HEK293 (cell line): ENCODE measurements around the gene KLHL29.

Experiments
- CTCF ChIA-PET: fragments of 350-600 bp; formaldehyde crosslinking; extraction: SDS; loops from one replicate; lab custom pipeline; 2021; ENCODE audit warnings: antibody characterized with exemption; lab: Yijun Ruan, JAX
- POLR2A ChIA-PET: fragments of 300-600 bp; formaldehyde crosslinking; extraction: SDS; loops from one replicate; lab custom pipeline; 2020; ENCODE audit warnings: antibody characterized with exemption, inconsistent platforms; lab: Yijun Ruan, JAX
- H3K27ac ChIP-seq: fragments of 200-500 bp; sonication (Bioruptor generic); 2 replicates; pipeline ENCODE4 v1.5.1; 2014; ENCODE audit warnings: low read depth, low read length, control low read depth, inconsistent platforms; ENCODE audit errors: extremely low read depth
- H3K36me3 ChIP-seq, 2 experiments: fragments of 200-500 bp in 1 of 2; sonication (Bioruptor generic) in 1 of 2; 1 replicate in 1 of 2; 2 replicates in 1 of 2; pipeline ENCODE4 v1.5.1; 2014 to 2017; ENCODE audit warnings: inconsistent platforms in 2 of 2, low read length in 2 of 2; ENCODE audit not compliant: control insufficient read depth in 2 of 2, insufficient read depth in 1 of 2
- H3K4me1 ChIP-seq: fragments of 200-500 bp; sonication (Bioruptor generic); 2 replicates; pipeline ENCODE4 v1.5.1; 2014; ENCODE audit warnings: mild to moderate bottlenecking, low read length, inconsistent platforms; ENCODE audit not compliant: control insufficient read depth, insufficient read depth
- H3K4me3 ChIP-seq: 2 replicates; pipeline ENCODE4 v1.5.1; 2011; ENCODE audit warnings: low read depth, mild to moderate bottlenecking, control low read depth, low read length, moderate library complexity
- H3K9me3 ChIP-seq: fragments of 200-500 bp; sonication (Bioruptor generic); 2 replicates; pipeline ENCODE4 v1.5.1; 2014; ENCODE audit warnings: low read depth, low read length, inconsistent platforms; ENCODE audit not compliant: control insufficient read depth, insufficient read depth
- EGR2 ChIP-seq: fragments of 450-650 bp; formaldehyde crosslinking; IDR thresholded peaks from 2 replicates; pipeline ENCODE4 v1.5.1; 2016; ENCODE audit warnings: low read depth, missing biosample characterization, missing genetic modification characterization
- GFI1B ChIP-seq: fragments of 450-650 bp; formaldehyde crosslinking; IDR thresholded peaks from 2 replicates; pipeline ENCODE4 v1.5.1; 2016; ENCODE audit warnings: missing biosample characterization, missing genetic modification characterization
- HOXA7 ChIP-seq: sonication (generic); formaldehyde crosslinking; IDR thresholded peaks from 2 replicates; pipeline ENCODE4 v1.8.1; 2022; ENCODE audit warnings: missing genetic modification reagents, borderline replicate concordance
- PRDM1 ChIP-seq: fragments of 450-650 bp; formaldehyde crosslinking; IDR thresholded peaks from 2 replicates; pipeline ENCODE4; 2016; ENCODE audit warnings: missing biosample characterization, missing genetic modification characterization
- REPIN1 ChIP-seq: fragments of 450-650 bp; formaldehyde crosslinking; IDR thresholded peaks from 2 replicates; pipeline ENCODE4 v1.5.1; 2017; ENCODE audit warnings: missing biosample characterization, missing genetic modification characterization, low read depth
- ZBTB26 ChIP-seq: fragments of 450-650 bp; formaldehyde crosslinking; optimal IDR thresholded peaks from 2 replicates; pipeline ENCODE3; 2016; ENCODE audit warnings: missing biosample characterization, mild to moderate bottlenecking, missing genetic modification characterization
- ZBTB6 ChIP-seq: fragments of 450-650 bp; formaldehyde crosslinking; IDR thresholded peaks from 2 replicates; pipeline ENCODE4 v1.5.1; 2017; ENCODE audit warnings: missing biosample characterization, missing genetic modification characterization
- ZFHX2 ChIP-seq: fragments of 450-650 bp; formaldehyde crosslinking; conservative IDR thresholded peaks from 2 replicates; pipeline ENCODE4 v1.5.1; 2016; ENCODE audit warnings: missing biosample characterization, missing genetic modification characterization
- ZFP41 ChIP-seq: fragments of 450-650 bp; formaldehyde crosslinking; IDR thresholded peaks from 2 replicates; pipeline ENCODE4 v1.5.1; 2016; ENCODE audit warnings: missing biosample characterization, missing genetic modification characterization, borderline replicate concordance
- ZNF133 ChIP-seq: fragments of 450-650 bp; formaldehyde crosslinking; IDR thresholded peaks from 2 replicates; pipeline ENCODE4 v1.5.1; 2016; ENCODE audit warnings: missing biosample characterization, missing genetic modification characterization
- ZNF146 ChIP-seq: fragments of 450-650 bp; formaldehyde crosslinking; IDR thresholded peaks from 2 replicates; pipeline ENCODE4 v1.5.1; 2016; ENCODE audit warnings: missing biosample characterization, missing genetic modification characterization
- ZNF214 ChIP-seq: fragments of 450-650 bp; formaldehyde crosslinking; IDR thresholded peaks from 2 replicates; pipeline ENCODE4 v1.5.1; 2017; ENCODE audit warnings: missing biosample characterization, mild to moderate bottlenecking, missing genetic modification characterization, borderline replicate concordance
- ZNF501 ChIP-seq: fragments of 450-650 bp; formaldehyde crosslinking; IDR thresholded peaks from 2 replicates; pipeline ENCODE4 v1.5.1; 2016; ENCODE audit warnings: missing biosample characterization, missing genetic modification characterization
- ZNF514 ChIP-seq: fragments of 450-650 bp; formaldehyde crosslinking; IDR thresholded peaks from 2 replicates; pipeline ENCODE4 v1.5.1; 2016; ENCODE audit warnings: missing biosample characterization, missing genetic modification characterization
- ZNF521 ChIP-seq: fragments of 450-650 bp; formaldehyde crosslinking; IDR thresholded peaks from 2 replicates; pipeline ENCODE4 v1.5.1; 2017; ENCODE audit warnings: missing biosample characterization, mild to moderate bottlenecking, missing genetic modification characterization
- ZNF548 ChIP-seq: fragments of 450-650 bp; formaldehyde crosslinking; IDR thresholded peaks from 2 replicates; pipeline ENCODE4 v1.5.1; 2016; ENCODE audit warnings: missing biosample characterization, missing genetic modification characterization
- ZNF624 ChIP-seq: fragments of 450-650 bp; formaldehyde crosslinking; IDR thresholded peaks from 2 replicates; pipeline ENCODE4 v1.5.1; 2017; ENCODE audit warnings: missing biosample characterization, missing genetic modification characterization
- ZNF654 ChIP-seq: fragments of 450-650 bp; formaldehyde crosslinking; IDR thresholded peaks from 2 replicates; pipeline ENCODE4 v1.5.1; 2016; ENCODE audit warnings: low read depth, missing biosample characterization, missing genetic modification characterization
- ZNF692 ChIP-seq: fragments of 450-650 bp; formaldehyde crosslinking; IDR thresholded peaks from 2 replicates; pipeline ENCODE4 v1.5.1; 2016; ENCODE audit warnings: missing biosample characterization, missing genetic modification characterization
- ZNF701 ChIP-seq: fragments of 450-650 bp; formaldehyde crosslinking; IDR thresholded peaks from 2 replicates; pipeline ENCODE4 v1.5.1; 2016; ENCODE audit warnings: missing biosample characterization, missing genetic modification characterization
- ZNF785 ChIP-seq: fragments of 450-650 bp; formaldehyde crosslinking; IDR thresholded peaks from 2 replicates; pipeline ENCODE4 v1.5.1; 2016; ENCODE audit warnings: missing biosample characterization, missing genetic modification characterization
- ZNF791 ChIP-seq: fragments of 450-650 bp; formaldehyde crosslinking; IDR thresholded peaks from 2 replicates; pipeline ENCODE4 v1.5.1; 2016; ENCODE audit warnings: missing biosample characterization, missing genetic modification characterization

KLHL29 gene

GRCh38 chr2:23718931-23719700 is 334.1 kb downstream of the KLHL29 start:
- no peak overlapping the region for H3K4me3 ChIP-seq
- ChIA-PET POLR2A (no interaction called here), CTCF (no interaction called here)
- no peaks in the 10 kb centered on the region for H3K36me3 ChIP-seq
- no peaks in the 10 kb centered on the region for H3K9me3 ChIP-seq
- no peaks in the 10 kb centered on the region for H3K4me1 ChIP-seq
- no peak for TF ChIP-seq HOXA7 (CRISPR knock-in tag)
- TF ChIP-seq ZFP41, result no peak
- no peak for TF ChIP-seq ZNF624
- TF ChIP-seq PRDM1 (tag by site-specific recombination), result no peak
- TF ChIP-seq ZNF791 (tag by site-specific recombination), result no peak
- no peak overlapping the region for H3K27ac ChIP-seq

GRCh38 chr2:23719716-23720115 is 334.7 kb downstream of the KLHL29 start:
- ChIA-PET CTCF (interaction anchor here (0.7 kb wide), 1 partner anchor 1458 kb away, joined by 4 read pairs; no protein-coding TSS in a partner anchor), POLR2A (no interaction called here)
- Histone ChIP-seq H3K4me3 (no peak overlapping the region), H3K27ac (no peak overlapping the region), H3K9me3 (no peaks in the 10 kb centered on the region), H3K4me1 (no peaks in the 10 kb centered on the region), H3K36me3 (no peaks in the 10 kb centered on the region)
- TF ChIP-seq ZBTB6 (tag by site-specific recombination), result no peak
- TF ChIP-seq EGR2, result peak; percentile 81
- TF ChIP-seq ZFHX2 (tag by site-specific recombination), result peak; percentile 65
- TF ChIP-seq ZBTB26 (tag by site-specific recombination), result no peak
- TF ChIP-seq ZNF146 (tag by site-specific recombination), result no peak

- POLR2A ChIA-PET, result no interaction called here
- Histone ChIP-seq H3K27ac (no peak overlapping the region), H3K4me3 (no peak overlapping the region), H3K4me1 (no peaks in the 10 kb centered on the region), H3K36me3 (no peaks in the 10 kb centered on the region), H3K9me3 (no peaks in the 10 kb centered on the region)
- CTCF ChIA-PET, result no interaction called here
- TF ChIP-seq ZNF133 (tag by site-specific recombination) (no peak), ZNF701 (tag by site-specific recombination) (no peak), ZNF654 (no peak), ZNF514 (no peak)
Observed at GRCh38 chr2:23720705-23721453, 335.9 kb downstream of the KLHL29 start.

GRCh38 chr2:23721454-23721826 is 336.5 kb downstream of the KLHL29 start:
- no peak for TF ChIP-seq ZNF692
- no peak for TF ChIP-seq REPIN1 (tag by site-specific recombination)
- no peak for TF ChIP-seq ZNF785 (tag by site-specific recombination)
- no peak for TF ChIP-seq ZNF501
- TF ChIP-seq ZNF548, result no peak
- TF ChIP-seq ZNF214 (tag by site-specific recombination), result no peak
- no peak for TF ChIP-seq GFI1B (tag by site-specific recombination)
- TF ChIP-seq ZNF521 (tag by site-specific recombination), result no peak
- TF ChIP-seq EGR2, result no peak

More at GRCh38 chr2:23721454-23721826, 336.5 kb downstream of the KLHL29 start:
- Histone ChIP-seq H3K36me3 (no peaks in the 10 kb centered on the region), H3K27ac (no peak overlapping the region), H3K9me3 (no peaks in the 10 kb centered on the region), H3K4me1 (no peaks in the 10 kb centered on the region), H3K4me3 (no peak overlapping the region)
- ChIA-PET POLR2A (no interaction called here), CTCF (no interaction called here)
